ENCODE results near the gene ENOX2.

DNA sequence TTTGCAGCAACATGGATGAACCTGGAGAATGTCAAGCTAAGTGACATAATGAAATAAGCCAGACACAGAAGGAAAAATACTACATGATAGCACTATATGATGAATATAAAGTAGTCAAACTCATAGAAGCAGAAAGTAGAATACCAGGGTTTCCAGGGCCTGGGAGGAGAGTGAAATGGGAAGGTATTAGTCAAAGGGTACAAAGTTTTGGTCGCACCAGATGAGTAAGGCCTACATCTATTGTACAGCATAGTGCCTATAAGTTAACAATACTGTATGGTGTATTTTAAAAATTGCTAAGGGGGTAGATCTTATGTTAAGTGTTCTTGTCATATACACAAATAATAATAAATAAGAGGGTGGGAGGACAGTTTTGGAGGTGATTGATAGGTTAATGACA is 41.5 kb downstream of the ENOX2 start:
- TF ChIP-seq, protein P1, sequence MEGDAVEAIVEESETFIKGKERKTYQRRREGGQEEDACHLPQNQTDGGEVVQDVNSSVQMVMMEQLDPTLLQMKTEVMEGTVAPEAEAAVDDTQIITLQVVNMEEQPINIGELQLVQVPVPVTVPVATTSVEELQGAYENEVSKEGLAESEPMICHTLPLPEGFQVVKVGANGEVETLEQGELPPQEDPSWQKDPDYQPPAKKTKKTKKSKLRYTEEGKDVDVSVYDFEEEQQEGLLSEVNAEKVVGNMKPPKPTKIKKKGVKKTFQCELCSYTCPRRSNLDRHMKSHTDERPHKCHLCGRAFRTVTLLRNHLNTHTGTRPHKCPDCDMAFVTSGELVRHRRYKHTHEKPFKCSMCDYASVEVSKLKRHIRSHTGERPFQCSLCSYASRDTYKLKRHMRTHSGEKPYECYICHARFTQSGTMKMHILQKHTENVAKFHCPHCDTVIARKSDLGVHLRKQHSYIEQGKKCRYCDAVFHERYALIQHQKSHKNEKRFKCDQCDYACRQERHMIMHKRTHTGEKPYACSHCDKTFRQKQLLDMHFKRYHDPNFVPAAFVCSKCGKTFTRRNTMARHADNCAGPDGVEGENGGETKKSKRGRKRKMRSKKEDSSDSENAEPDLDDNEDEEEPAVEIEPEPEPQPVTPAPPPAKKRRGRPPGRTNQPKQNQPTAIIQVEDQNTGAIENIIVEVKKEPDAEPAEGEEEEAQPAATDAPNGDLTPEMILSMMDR (IDR thresholded peaks at IDR 0.05) = no peak
- no peak for TF ChIP-seq POLR2A (IDR thresholded peaks at IDR 0.05)

All from testis (tissue), 2 donors.